NCI-H187 treated with DMSO at 0.1 percent for 48 hours (cell line): Measurements from ENCODE around the gene BARX2.

Experiments
- DNase-seq: peaks from one replicate; lab custom pipeline; 2025; lab: John Stamatoyannopoulos, UW

The BARX2 gene

DNA sequence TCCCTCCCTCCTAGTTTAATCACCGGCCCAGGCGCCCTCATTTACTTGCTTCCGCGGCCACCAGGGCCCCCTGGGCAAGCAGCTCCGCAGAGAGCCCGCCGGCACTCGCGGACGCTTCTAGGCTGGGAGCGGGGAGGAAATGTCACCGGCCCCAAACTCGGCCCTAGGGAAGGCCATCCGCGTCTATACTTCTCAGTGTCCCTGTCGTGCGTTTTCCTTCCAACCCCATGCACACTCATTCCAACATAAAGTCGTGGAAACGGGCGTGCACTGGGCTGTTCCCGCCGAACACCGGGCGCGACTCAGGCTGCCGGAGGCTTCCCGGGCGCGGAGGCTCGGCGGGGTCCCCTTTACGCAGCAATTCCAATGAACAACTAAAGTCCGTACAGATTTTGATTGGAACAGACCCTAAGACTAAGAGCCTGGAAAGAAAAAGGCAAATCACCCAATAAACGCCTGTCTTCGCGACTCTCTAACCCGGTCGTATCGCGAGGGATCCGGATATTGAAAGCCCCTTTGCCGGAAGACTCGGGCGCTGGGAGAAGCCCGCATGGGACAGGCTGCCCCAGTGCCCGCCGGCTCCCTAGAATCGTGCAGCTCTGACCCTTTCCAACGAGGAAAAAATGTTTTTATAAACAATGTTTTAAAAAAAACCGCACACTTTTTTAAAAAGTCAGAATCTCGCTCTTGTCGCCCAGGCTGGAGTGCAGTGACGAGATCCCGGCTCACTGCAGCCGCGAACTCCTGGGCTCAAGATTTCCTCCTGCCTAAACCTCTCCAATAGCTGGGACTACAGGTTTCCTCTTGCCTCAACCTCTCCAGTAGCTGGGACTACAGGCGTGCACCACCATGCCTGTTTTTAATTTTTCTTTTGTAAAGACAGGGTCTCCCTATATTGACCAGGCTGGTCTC lies 1.3 kb upstream of the BARX2 start:
- no peak for DNase-seq

DNA sequence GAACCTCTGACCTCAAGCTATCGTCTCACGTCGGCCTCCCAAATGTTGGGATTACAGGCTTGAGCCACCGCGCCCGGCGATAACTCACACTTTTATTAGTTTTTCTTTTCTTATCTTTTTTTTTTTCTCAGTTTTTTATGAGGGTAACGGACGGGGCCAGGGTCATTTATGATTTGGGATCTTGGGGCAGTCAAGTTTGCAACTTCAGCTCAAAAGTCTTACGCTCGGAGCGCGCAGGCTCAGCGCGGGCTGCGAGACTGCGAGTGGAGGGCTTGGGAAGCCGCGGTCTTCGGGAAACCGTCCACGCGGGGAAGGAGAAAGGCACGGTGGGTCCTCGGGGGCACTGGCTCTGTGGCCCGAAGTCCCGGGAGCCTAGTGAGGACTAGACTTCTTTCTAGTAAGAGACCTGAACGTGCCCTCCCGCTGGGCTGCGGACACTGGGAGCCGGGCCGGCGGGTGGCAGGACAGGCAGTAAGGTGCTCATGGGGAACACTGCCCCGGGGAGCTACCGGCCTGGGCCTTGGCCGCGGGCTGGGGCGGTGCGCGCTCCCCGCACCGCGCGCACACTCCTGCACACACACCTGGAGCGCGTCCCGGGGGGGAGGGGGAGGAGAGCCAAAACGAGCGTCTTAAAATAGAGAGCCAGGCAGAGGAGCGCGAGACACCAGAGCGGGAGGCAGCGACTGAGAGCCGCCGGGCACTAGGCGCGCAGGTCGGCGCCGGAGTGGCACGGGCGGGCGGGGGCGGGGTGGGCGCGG lies 476 bp upstream of the BARX2 start:
- no peak for DNase-seq

DNA sequence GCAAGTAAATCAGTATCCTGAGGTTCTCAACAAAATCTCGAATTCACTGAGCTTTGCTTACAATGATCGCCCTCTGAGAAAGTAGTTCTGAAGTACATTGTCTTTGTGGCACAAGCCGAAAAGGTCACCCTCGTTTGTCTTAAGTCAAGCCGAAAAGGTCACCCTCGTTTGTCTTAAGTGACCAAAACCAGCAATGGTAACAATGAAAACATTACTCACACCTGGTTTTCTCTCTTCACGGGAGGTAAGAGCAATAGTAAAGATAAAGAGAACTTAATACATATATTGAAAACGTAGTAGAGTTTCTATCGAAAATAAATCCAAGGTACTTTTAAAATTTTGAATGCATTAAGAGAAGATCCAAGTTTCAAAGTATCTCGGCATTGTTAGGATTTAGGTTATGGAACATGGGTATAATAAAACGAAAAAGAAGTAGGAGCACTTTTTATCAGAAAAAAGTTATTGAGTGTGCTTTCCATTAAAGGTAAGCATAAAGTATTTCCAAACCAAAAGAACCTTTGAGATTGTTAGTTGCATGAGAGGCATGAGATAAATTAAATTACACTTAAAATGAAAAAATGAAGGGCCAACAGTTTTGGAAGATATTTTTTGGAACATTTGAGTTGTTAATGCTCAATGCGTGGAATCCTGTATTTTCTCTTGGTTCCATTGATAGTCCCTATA lies 1.2 kb downstream of the BARX2 start:
- DNase-seq = no peak

DNA sequence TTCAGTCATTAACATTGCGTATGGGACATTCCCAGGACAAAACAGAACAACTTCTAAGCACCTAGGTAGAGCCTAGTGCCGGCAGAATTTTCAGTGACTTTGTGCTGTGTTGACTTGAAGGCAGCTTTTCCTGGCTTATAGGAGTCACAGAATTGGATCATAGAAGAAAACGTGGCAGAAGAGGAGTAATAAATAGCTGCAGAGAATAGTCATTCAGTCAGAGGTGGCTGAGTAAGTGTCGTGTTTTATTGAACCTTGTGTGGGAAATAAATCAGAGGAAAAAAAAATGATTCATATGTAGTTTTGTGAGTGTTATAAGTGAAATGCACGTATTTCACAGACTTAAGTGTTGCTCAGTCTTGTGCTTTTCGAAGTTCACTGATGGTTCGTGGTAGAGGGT lies 2.1 kb downstream of the BARX2 start:
- DNase-seq = no peak

DNA sequence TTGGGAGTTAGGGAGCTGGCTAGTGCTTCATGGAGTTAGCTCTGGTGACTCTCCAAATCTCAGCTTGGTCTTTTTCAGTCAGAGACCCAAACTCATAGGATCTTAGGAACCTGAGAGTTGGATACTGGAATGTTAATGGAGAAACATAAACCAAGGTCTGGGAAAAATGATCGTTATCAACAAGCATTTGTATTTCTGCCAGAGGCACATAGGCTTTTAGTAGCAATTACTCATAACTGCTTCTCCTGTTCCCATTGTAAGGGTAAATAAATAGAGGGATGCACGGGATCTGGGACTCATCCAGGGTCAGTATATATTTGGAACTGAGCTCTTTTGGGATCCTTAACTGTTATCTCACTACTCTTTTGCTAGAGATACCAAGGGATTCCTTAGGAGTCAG lies 4.8 kb downstream of the BARX2 start:
- no peak for DNase-seq

DNA sequence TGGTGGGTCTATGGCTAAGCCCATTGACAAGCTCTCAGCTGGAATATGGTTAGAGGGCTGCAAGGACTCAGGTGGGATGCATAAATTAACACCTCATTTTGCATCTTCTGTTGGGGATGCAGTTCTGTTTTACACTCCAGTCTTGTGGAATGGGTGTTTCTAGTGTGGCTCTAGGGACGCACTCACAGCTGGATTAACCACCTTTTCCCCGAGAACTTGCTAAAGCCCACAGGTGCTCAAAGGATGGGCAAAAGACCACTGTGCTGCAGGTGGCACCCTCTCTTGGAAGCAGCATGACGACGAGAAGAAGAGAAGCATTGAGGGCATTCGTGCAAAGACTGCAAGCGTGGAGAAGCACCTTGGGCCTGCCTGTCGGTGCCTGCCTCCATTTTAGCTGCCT lies 6.9 kb downstream of the BARX2 start:
- DNase-seq = no peak

DNA sequence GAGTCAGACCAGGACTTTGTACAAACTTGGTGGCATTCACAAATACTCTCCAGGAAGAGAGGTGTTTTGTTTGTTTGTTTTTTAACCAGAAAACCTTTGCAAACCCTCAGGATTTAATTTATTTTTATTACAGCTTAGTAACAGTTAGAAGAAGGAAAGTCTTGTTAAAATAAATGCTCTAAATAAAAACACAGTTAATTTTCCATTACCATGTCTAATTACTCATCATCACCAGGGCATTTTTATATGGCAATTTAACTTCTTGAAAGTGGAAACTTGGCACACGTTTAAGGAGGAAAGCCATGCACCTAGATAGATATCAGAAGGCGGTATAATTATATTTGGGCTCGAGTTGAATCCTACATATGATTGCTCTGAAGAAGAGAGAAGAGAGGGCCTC lies 7.4 kb downstream of the BARX2 start:
- DNase-seq = no peak

DNA sequence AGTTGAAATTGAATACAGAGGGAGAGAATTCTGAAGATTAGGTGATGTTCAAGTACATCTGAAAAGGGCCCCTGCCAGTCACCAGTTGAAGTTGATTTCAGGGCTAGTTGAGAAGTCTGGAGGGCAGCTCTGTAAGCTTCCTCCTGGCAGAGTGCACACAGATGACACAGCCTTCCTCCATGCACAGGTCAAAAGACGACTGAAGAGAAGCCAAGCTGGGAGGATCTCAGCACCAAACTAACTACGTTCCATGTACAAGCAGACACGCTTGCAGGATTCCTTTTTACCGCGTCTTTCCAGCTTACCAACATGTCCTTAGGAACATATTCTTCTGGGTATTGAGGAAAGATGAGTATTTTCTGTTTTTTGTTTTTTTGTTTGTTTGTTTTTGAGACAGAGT lies 7.9 kb downstream of the BARX2 start:
- no peak for DNase-seq

DNA sequence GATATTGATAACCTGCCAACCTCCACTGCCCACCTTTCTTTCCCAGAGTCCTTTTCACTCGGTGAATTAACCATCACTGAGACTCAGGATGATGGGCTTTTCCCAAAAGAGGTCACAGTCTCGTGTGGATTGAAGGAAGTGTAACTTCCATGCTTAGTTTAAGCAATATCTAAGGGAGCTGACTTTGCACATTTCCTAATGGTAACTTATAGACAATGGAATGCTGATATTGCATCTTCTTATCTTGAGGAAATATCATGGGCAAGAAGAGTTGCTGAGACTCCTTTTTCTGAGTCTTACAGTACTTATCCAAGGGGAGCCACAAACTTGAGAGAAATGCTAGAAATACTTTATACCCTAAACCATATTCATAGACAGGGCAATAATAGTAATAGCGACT lies 8.8 kb downstream of the BARX2 start:
- no peak for DNase-seq

DNA sequence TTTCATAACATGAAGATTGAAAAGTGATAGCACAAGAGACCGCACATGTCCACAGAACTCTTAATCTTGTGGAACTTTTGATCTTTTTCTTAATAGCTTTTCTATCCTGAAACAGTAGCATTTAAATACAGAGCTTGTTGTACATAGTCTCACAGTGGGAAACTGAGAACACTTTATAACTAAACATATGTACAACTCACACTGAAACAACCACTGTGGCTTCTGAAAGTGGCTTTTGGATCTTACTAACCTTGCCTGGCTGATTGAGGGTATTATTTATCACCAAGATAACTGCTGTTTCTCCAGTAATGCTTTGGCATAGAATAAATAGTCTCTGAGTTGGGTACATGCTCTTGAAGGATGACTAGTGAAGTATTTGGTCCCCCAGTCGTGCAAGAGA lies 10.2 kb downstream of the BARX2 start:
- no peak for DNase-seq

DNA sequence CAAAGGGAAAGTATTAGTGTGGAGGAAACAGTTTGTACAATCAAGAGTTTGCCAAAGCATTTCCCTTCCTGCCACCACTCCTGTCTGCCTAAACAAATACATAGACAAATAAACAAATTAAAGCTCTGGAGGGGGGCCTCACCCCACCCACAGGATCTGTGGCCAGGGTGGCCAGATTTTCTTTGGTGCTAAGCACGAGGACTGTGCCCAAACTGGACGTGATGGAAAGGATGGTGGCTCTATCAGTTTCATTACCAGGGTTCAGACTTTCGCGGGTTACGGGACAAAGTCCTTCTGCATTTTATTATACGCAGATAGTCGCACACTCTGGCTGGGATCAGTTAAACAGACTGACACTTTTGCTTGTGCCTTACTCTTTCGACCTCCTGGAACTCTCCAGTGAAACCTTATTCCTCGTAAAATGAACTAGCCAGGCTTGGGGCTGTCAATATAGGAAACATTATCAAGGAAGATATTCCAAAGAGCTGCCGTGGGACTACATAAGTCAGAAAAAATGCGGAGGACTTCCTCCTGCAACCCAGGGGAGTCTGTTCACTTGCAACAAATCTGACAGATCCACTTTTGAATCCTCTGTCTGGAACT lies 11.2 kb downstream of the BARX2 start:
- DNase-seq = no peak

DNA sequence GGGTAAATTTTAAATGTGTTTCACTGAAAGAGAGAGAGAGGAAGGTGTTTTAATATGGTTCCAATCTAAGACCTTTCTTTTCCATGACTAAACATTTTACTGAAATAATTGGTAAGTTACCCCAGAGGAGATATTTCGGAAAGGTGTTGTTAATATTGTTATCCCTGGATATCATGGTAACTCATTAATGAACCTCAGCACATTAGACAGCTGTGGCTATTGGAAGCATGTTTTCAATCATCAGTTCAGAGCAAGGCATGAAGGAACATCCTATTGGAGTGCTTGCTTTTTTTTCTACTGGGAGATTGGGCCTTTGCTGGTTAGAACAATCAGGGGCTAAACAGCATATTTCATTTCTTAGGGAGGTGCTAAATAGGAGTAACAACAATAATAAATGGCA lies 11.8 kb downstream of the BARX2 start:
- DNase-seq = no peak

DNA sequence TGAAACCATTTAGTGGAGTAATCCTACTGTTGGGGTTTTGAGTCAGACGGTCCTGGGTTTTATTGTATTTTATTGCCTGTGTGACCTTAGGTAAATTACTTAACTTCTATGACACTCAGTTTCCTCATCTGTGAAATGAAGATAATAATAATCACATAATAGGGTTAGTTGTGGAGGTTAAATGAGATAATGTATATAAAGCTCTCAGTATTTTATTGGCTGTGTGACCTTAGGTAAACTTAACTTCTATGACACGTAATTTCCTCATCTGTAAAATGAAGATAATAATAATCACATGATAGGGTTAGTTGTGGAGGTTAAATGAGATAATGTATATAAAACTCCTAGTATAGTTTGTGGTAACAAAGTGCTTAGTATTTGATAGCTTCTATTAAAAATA lies 13.2 kb downstream of the BARX2 start:
- no peak for DNase-seq

DNA sequence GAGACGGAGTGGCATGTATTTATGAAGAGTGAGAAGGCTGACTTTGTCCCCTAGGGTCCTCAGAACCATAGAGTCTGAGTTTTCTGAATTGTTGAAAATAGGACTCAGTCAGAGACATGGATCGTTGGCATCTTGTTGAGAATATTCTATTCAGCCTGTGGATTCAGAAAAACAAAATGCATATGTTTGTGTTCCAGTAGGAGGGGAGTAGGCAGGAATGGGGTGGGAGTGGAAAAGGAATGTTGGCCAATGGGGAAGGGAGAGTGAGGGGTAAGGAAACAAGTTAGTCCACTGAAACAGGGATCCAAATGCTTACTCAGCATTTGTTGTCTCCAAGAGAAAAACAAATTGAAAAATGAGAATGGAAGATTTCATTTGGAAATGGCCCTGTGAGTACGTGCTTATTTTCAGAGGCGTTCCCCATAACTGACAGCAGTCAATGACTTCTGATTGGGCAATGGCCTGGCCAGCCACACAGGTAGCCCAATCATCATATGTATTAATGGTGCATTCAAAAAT lies 14.7 kb downstream of the BARX2 start:
- no peak for DNase-seq

DNA sequence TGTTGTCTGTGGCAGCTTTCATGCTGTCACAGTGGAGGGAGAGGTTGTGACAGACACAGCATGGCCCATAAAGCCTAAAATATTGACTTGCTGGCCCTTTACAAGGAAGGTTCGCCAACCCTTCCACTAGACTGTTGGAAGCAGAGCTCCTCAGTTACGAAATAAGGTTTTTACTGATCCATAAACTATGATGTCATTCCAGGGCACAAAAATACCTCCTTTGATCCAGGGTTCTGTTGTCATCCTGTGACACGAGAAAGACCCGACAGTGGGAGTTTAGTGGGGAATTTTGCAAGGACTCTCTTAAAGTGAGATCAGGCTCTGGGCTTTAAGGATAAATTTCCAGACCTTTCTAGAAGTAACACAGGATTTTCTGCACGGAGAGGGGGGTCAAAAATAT lies 15.7 kb downstream of the BARX2 start:
- no peak for DNase-seq

DNA sequence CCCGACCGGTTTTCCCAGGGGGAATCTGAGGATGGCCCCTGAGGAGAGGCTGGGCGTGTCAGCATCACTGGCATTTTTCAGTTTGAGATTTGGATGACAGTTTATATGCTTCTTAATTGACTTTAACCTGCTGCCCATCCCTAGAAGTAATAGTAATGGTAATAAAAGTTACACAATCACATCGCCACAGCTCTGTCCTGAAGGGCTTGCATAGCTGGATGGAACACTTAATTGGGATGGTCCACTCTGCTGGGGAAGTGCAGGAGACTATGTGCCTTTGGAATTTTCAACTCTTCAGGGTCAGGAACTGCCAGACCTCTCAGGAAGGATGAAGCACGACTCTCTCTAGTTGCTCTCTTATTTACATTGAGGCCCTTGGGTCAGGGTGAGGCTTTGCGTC lies 16.2 kb downstream of the BARX2 start:
- DNase-seq = no peak

DNA sequence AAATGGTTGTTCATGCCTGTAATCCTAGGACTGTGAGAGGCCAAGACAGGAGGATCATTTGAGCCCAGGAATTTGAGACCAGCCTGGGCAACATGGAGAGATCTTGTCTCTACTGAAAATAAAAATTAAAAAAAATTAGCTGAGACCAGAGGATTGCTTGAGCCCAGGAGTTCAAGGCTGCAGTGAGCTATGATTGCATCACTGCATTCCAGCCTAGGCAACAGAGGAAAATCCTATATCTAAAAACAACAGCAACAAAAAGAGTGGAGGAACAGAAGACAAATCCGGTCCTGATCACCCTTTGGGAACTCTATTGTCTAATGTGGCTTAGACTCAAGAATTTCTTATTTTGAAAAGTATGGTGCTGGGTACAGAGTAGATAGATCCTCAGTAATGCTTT lies 17.3 kb downstream of the BARX2 start:
- no peak for DNase-seq

DNA sequence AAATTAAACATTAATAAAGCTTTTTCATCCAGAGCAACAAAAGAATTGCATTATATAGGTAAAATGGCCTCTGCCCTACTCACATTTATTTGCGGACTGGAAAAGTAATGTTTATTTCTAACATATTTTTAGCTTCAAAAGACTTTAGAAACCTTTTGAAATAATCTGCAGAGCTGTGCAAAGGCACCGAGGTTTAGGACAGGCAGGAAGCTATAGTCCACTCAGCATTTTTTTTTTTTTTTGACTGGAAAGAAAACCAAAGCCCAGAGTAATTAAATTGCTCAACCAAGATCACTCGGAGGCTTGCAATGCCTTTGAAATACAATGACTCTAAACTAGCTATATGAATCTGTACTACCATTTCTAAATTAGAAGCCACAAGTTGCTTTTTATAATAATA lies 19.1 kb downstream of the BARX2 start:
- DNase-seq = no peak

DNA sequence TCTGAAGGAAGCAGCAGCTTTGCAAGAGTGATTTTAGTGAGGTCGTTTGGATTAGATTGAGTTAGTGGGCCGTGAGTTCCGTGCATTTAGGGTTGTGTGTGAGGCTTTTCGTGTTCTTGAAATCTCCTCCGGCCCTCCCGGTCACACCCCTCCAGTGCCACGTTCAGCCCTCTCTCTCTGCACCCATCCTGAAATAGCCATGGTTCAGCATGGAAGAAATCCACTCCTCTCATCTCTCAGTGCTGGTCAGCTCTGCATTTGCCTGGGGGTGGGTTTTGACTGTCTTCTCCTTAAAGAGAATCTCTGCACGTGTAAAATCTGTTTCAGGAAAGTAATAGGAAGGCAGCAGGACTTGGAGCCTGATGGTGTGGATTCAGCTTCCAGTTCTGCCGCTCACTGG lies 19.8 kb downstream of the BARX2 start:
- no peak for DNase-seq

DNA sequence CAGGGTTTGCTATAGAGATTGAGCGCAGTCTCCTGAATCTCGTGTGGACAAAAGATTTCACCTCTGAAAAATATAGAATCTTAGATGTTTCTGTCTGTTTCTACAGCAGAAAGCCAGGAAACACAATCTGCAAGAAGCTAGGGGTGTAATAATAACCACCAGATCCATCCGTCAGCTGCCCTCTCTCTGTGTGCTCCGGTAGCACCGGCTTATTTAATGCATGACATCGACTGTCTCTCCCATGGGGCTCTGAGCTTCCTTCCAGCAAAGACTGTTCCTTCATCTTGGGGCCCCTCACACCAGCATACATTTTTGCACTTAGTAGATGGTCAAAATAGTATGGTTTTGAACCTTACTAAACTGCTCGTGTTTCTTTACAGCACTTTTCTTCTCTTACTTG lies 20.2 kb downstream of the BARX2 start:
- no peak for DNase-seq

DNA sequence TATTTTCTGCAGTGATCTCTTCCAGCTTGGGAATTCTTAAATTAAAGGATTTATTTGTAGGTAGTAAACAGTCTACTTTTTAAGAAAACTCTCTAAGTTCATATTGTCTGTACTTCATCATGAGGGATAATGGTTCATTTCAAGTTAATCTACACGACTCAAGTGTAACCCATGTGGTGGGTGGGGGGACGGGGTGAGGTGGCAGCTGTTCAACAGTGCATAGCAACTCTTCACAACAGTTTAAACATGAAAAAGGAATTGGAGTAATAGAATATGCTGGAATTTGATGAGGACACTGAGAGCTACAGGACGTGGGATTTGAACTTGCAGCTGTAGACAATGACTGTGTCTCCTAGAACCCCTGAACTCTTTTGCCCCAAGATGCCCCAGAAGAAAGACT lies 20.8 kb downstream of the BARX2 start:
- no peak for DNase-seq
